ENCODE measurements around the gene USF2.

USF2 gene

DNA sequence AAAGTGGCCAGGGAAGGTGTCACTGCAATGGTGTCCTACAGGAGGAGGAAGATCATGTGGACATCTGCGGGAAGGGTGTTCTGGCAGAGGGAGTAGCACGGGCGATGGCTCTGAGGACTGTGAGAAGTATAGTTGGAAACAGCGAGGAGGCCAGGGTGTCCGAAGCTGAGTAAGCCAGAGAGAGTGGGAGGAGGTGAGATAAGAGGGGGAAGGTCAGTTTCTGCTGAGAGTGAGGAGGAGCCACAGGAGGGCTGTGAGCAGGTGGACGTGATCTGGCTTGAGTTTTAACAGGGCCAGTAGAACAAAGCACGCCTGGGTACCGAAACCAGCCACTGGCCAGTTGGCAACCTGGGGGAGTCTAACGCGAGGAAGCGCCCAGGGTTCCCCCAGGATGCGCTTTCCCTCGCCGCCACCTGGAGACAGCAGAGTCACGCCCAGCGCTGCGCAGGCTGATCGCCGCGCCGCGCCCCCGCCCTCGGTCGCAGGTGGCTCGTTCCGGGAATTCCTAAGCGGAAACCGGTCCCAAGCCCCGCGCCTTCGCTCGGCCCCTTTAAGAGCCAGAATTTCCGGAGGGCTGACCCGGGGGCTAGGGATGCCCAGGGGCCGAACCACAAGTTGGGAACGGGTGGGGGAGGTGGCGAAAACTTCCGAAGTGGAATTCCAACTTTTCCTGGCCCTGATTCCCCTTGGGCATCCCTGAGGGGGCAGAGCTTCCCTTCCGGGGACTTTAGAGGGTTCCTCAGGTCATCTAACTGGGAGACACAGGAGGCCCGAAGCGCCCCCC is 21.0 kb upstream of the USF2 start:
- H3K4me3 ChIP-seq (ENCODE audit: control insufficient read depth, low read depth, low read length), result no peak overlapping the region
- DNase-seq (ENCODE audit: low read depth), result no peak
- TF ChIP-seq CTCF (IDR thresholded peaks at IDR 0.05; ENCODE audit: control insufficient read depth, insufficient read depth, low read depth, low read length, missing control alignments), result no peak

DNA sequence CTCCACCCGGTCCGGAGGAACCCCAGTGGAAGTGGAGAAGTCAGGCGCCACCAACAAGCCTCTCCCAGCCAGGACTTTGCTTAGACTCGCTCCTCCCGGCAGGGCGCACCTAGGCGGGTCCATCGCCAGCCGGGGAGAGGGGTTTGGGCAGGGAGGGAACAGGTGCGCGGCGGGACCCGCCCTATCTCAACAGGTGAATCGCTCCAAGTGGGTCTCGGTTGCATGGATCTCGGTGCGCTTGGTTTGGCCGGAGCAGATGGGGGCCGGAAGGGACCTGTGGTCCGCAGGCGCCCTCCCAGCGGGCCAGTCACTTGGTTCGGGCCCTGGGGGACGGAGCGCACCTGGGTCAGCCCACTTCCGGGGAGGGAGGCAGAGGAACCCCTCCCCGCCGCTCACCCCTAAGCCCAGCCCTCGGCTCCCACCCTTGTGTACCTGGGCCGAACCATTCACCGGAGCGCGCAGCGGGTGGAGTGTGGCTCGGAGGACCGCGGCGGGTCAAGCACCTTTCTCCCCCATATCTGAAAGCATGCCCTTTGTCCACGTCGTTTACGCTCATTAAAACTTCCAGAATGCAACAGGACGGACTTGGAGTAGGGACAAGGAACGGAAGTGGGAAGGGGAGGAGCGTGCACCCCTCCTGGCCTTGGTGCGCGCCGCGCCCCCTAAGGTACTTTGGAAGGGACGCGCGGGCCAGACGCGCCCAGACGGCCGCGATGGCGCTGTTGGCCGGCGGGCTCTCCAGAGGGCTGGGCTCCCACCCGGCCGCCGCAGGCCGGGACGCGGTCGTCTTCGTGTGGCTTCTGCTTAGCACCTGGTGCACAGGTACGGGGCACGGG is 20.2 kb upstream of the USF2 start, which contains the start of gene LSR:
TSS of gene LSR (plus strand) at position 693 of the 836 bp plus-strand sequence. CDS start at position 714, 21 bp downstream.
- H3K4me3 ChIP-seq (ENCODE audit: control insufficient read depth, low read depth, low read length), result no peak within 1 kb of the TSS
- no peak for TF ChIP-seq CTCF (IDR thresholded peaks at IDR 0.05; ENCODE audit: control insufficient read depth, insufficient read depth, low read depth, low read length, missing control alignments)
- DNase-seq (ENCODE audit: low read depth), result no peak

- DNase-seq (ENCODE audit: low read depth), result no peak
- no peak overlapping the region for H3K4me3 ChIP-seq (ENCODE audit: control insufficient read depth, low read depth, low read length)
- TF ChIP-seq CTCF (IDR thresholded peaks at IDR 0.05; ENCODE audit: control insufficient read depth, insufficient read depth, low read depth, low read length, missing control alignments), result no peak
Observed at GRCh38 chr19:35249146-35249847, 19.5 kb upstream of the USF2 start.

- H3K4me3 ChIP-seq (ENCODE audit: control insufficient read depth, low read depth, low read length), result no peak overlapping the region
- TF ChIP-seq CTCF (IDR thresholded peaks at IDR 0.05; ENCODE audit: control insufficient read depth, insufficient read depth, low read depth, low read length, missing control alignments), result no peak
- DNase-seq (ENCODE audit: low read depth), result no peak
Observed at GRCh38 chr19:35249848-35250711, 18.7 kb upstream of the USF2 start.

- DNase-seq (ENCODE audit: low read depth), result no peak
- no peak overlapping the region for H3K4me3 ChIP-seq (ENCODE audit: control insufficient read depth, low read depth, low read length)
- TF ChIP-seq CTCF (IDR thresholded peaks at IDR 0.05; ENCODE audit: control insufficient read depth, insufficient read depth, low read depth, low read length, missing control alignments), result no peak
Observed at GRCh38 chr19:35251456-35251855, 17.3 kb upstream of the USF2 start.
